Measurements from ENCODE around the gene PRR20G.

Gene PRR20G

GRCh38 chr3:127252446-127252845 lies 35.4 kb downstream of the PRR20G start:
- Histone ChIP-seq H3K9me3 (ENCODE audit: control insufficient read depth, insufficient read depth, low read length) (peaks cover 14% of the 10 kb centered on the region; the same call in 1 of the 2 replicates), H3K27ac (ENCODE audit: low read depth, low read length) (no peak overlapping the region), H3K36me3 (ENCODE audit: control insufficient read depth, low read length) (no peaks in the 10 kb centered on the region), H3K27me3 (ENCODE audit: control insufficient read depth, low read length) (no peaks in the 10 kb centered on the region), H4K20me1 (ENCODE audit: control insufficient read depth, insufficient read depth, low read depth, low read length) (no peaks in the 10 kb centered on the region), H3K4me2 (ENCODE audit: low read length) (no peak overlapping the region), H3F3A (ENCODE audit: control insufficient read depth, insufficient read depth) (no peaks in the 10 kb centered on the region), H3K4me1 (ENCODE audit: control insufficient read depth, low read length) (no peaks in the 10 kb centered on the region), H3K4me3 (ENCODE audit: low read length) (no peak overlapping the region), H3K9me2 (replicated peaks; ENCODE audit: control insufficient read depth, low read length) (no peaks in the 10 kb centered on the region), H3K79me2 (ENCODE audit: control insufficient read depth, low read length) (no peaks in the 10 kb centered on the region)
- TF ChIP-seq CTCF (IDR thresholded peaks at IDR 0.05; ENCODE audit: low read depth, low read length, poor library complexity, severe bottlenecking) (no peak), EZH2phosphoT487 (IDR thresholded peaks at IDR 0.05; ENCODE audit: borderline replicate concordance, low read length) (no peak)

- Histone ChIP-seq H3K79me2 (ENCODE audit: control insufficient read depth, low read length) (no peaks in the 10 kb centered on the region), H3K4me2 (ENCODE audit: low read length) (no peak overlapping the region), H3K9me3 (ENCODE audit: control insufficient read depth, insufficient read depth, low read length) (peaks cover 18% of the 10 kb centered on the region), H3K36me3 (ENCODE audit: control insufficient read depth, low read length) (no peaks in the 10 kb centered on the region), H3F3A (ENCODE audit: control insufficient read depth, insufficient read depth) (no peaks in the 10 kb centered on the region), H3K4me1 (ENCODE audit: control insufficient read depth, low read length) (no peaks in the 10 kb centered on the region), H4K20me1 (ENCODE audit: control insufficient read depth, insufficient read depth, low read depth, low read length) (no peaks in the 10 kb centered on the region), H3K9me2 (replicated peaks; ENCODE audit: control insufficient read depth, low read length) (no peaks in the 10 kb centered on the region), H3K27ac (ENCODE audit: low read depth, low read length) (no peak overlapping the region), H3K4me3 (ENCODE audit: low read length) (no peak overlapping the region), H3K27me3 (ENCODE audit: control insufficient read depth, low read length) (no peaks in the 10 kb centered on the region)
- no peak for TF ChIP-seq CTCF (IDR thresholded peaks at IDR 0.05; ENCODE audit: low read depth, low read length, poor library complexity, severe bottlenecking)
- TF ChIP-seq EZH2phosphoT487 (IDR thresholded peaks at IDR 0.05; ENCODE audit: borderline replicate concordance, low read length): no peak
These were observed 37.8 kb downstream of the PRR20G start for GRCh38 chr3:127250032-127250431.

DNA sequence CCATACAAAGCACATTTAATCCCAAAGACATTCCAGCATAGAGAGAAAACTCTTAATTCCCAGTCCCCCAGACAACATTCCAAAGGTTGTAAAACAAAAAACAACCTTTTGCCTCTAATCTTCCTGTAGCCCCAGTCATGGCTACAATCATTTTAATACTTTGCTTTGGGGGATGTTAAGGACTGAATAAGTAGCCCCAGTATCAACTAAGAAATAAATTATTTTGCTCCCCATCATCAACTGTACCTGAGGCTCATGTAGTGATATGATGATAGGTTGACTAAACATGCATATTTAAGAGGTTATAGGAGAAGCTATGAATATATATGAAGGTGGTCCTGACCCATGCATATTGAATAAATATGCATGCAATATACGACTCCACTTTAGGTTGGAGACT lies 40.6 kb downstream of the PRR20G start:
- no peaks in the 10 kb centered on the region for H3F3A ChIP-seq (ENCODE audit: control insufficient read depth, insufficient read depth)
- H3K79me2 ChIP-seq (ENCODE audit: control insufficient read depth, low read length): no peaks in the 10 kb centered on the region
- no peaks in the 10 kb centered on the region for H3K27me3 ChIP-seq (ENCODE audit: control insufficient read depth, low read length)
- no peaks in the 10 kb centered on the region for H3K36me3 ChIP-seq (ENCODE audit: control insufficient read depth, low read length)
- no peaks in the 10 kb centered on the region for H3K4me1 ChIP-seq (ENCODE audit: control insufficient read depth, low read length)
- H4K20me1 ChIP-seq (ENCODE audit: control insufficient read depth, insufficient read depth, low read depth, low read length): no peaks in the 10 kb centered on the region
- no peaks in the 10 kb centered on the region for H3K9me2 ChIP-seq (replicated peaks; ENCODE audit: control insufficient read depth, low read length)
- H3K4me3 ChIP-seq (ENCODE audit: low read length): no peak overlapping the region
- H3K27ac ChIP-seq (ENCODE audit: low read depth, low read length): no peak overlapping the region
- peaks cover 23% of the 10 kb centered on the region for H3K9me3 ChIP-seq (ENCODE audit: control insufficient read depth, insufficient read depth, low read length)
- TF ChIP-seq EZH2phosphoT487 (IDR thresholded peaks at IDR 0.05; ENCODE audit: borderline replicate concordance, low read length): no peak
- TF ChIP-seq CTCF (IDR thresholded peaks at IDR 0.05; ENCODE audit: low read depth, low read length, poor library complexity, severe bottlenecking): no peak
- no peak overlapping the region for H3K4me2 ChIP-seq (ENCODE audit: low read length)

GRCh38 chr3:127238602-127239001 lies 49.2 kb downstream of the PRR20G start:
- Histone ChIP-seq H3K9me2 (replicated peaks; ENCODE audit: control insufficient read depth, low read length) (no peaks in the 10 kb centered on the region), H4K20me1 (ENCODE audit: control insufficient read depth, insufficient read depth, low read depth, low read length) (no peaks in the 10 kb centered on the region), H3F3A (ENCODE audit: control insufficient read depth, insufficient read depth) (no peaks in the 10 kb centered on the region), H3K36me3 (ENCODE audit: control insufficient read depth, low read length) (no peaks in the 10 kb centered on the region), H3K4me3 (ENCODE audit: low read length) (no peak overlapping the region), H3K79me2 (ENCODE audit: control insufficient read depth, low read length) (no peaks in the 10 kb centered on the region), H3K4me2 (ENCODE audit: low read length) (no peak overlapping the region), H3K27me3 (ENCODE audit: control insufficient read depth, low read length) (0 out of 2 replicates have a peak, but pooled peaks cover 2% of the 10 kb centered on the region), H3K4me1 (ENCODE audit: control insufficient read depth, low read length) (no peaks in the 10 kb centered on the region), H3K27ac (ENCODE audit: low read depth, low read length) (no peak overlapping the region), H3K9me3 (ENCODE audit: control insufficient read depth, insufficient read depth, low read length) (no peaks in the 10 kb centered on the region)
- TF ChIP-seq CTCF (IDR thresholded peaks at IDR 0.05; ENCODE audit: low read depth, low read length, poor library complexity, severe bottlenecking) (no peak), EZH2phosphoT487 (IDR thresholded peaks at IDR 0.05; ENCODE audit: borderline replicate concordance, low read length) (no peak)
